ENCODE measurements around the gene GPR78.

The GPR78 gene

DNA sequence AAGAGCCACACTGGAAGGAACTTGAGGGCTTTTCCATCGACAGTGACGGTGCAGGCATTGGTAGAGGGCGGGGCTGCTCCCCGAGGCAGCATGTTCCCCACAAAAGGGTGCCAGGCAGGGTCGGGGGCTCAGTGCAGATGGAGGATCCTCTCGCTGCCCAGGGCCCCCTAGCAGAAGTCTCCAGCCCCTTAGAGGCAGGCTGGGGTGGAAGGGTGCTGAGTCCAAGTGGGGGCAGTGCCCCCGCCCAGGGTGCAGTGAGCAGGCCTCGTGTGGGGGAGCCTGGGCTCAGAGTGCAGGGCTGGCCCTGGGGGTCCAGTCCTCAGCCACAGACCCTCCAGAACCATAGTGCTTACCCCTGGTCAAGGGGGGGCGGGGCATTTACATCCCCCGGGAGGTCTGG is 21.4 kb downstream of the GPR78 start (continued):
- TF ChIP-seq BCL11B (tag by site-specific recombination; IDR thresholded peaks at IDR 0.05; ENCODE audit: low read depth): no peak

DNA sequence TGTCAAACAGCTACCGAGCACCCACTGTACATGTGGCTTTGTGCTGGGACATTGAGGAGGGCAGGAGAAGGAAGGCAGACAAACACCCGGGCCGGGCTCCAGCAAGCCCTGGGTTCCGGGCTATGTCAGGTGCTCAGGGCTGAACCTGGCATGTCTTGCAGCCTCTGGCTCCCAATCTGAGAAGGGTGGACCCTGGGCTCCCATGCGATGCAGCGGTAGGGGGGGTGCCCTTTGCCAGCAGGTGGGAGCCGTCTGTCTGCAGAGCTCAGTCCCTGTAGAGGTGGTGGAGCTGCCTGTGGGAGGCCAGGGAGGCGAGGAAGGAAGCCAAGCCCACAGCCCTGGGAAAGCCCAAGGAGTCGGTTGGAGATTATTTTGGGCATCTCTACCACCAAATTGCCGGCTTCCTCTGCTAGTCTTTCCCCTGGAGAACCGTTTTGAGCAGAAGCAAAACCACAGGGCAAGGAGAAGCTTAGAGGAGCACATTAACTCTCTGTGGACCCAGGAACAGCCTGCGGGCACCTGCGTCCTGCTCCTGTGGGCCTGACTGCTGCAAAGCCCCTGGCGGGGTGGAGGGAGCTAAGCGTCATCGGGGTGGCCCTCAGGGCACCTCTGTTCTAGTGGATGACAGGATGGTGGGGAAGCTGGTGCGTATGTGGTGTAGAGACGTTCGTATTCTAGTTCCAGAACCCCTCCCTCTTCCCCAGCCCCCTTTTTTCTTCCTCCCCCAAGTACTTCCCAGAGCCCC is 22.7 kb downstream of the GPR78 start:
- Histone ChIP-seq H3K9me3 (ENCODE audit: control insufficient read depth, insufficient read depth, low read depth, low read length) (no peaks in the 10 kb centered on the region), H3K36me3 (ENCODE audit: control insufficient read depth in 2 of 2, insufficient read depth in 1 of 2, low read length in 2 of 2) (no peaks in the 10 kb centered on the region), H3K27ac (ENCODE audit: extremely low read depth, low read depth, low read length) (no peak overlapping the region), H3K4me3 (ENCODE audit: low read depth, low read length) (no peak overlapping the region), H3K4me1 (ENCODE audit: control insufficient read depth, insufficient read depth, low read length) (no peaks in the 10 kb centered on the region)
- ChIA-PET CTCF (no interaction called here), POLR2A (no interaction called here)
- no peak for TF ChIP-seq ZNF610 (tag by site-specific recombination; IDR thresholded peaks at IDR 0.05; ENCODE audit: borderline replicate concordance)
- no peak for TF ChIP-seq ZNF19 (tag by site-specific recombination; IDR thresholded peaks at IDR 0.05; ENCODE audit: low read depth)
- TF ChIP-seq ZNF404 (tag by site-specific recombination; IDR thresholded peaks at IDR 0.05): no peak
- no peak for TF ChIP-seq ZNF521 (tag by site-specific recombination; IDR thresholded peaks at IDR 0.05)
- TF ChIP-seq OSR2 (tag by site-specific recombination; IDR thresholded peaks at IDR 0.05): no peak
- no peak for TF ChIP-seq ZNF140 (tag by site-specific recombination; IDR thresholded peaks at IDR 0.05)
- TF ChIP-seq ZNF239 (tag by site-specific recombination; IDR thresholded peaks at IDR 0.05): no peak
- TF ChIP-seq ZNF324 (tag by site-specific recombination; IDR thresholded peaks at IDR 0.05): no peak
- no peak for TF ChIP-seq KLF9 (tag by site-specific recombination; IDR thresholded peaks at IDR 0.05; ENCODE audit: low read depth)
- no peak for TF ChIP-seq ZNF830 (tag by site-specific recombination; IDR thresholded peaks at IDR 0.05; ENCODE audit: low read depth)
- TF ChIP-seq SP3 (tag by site-specific recombination; IDR thresholded peaks at IDR 0.05): no peak
- no peak for TF ChIP-seq KLF10 (tag by site-specific recombination; IDR thresholded peaks at IDR 0.05)
- TF ChIP-seq ZNF629 (tag by site-specific recombination; IDR thresholded peaks at IDR 0.05): no peak
- TF ChIP-seq MYNN (tag by site-specific recombination; IDR thresholded peaks at IDR 0.05; ENCODE audit: borderline replicate concordance): no peak
- TF ChIP-seq ZNF169 (tag by site-specific recombination; IDR thresholded peaks at IDR 0.05): no peak

DNA sequence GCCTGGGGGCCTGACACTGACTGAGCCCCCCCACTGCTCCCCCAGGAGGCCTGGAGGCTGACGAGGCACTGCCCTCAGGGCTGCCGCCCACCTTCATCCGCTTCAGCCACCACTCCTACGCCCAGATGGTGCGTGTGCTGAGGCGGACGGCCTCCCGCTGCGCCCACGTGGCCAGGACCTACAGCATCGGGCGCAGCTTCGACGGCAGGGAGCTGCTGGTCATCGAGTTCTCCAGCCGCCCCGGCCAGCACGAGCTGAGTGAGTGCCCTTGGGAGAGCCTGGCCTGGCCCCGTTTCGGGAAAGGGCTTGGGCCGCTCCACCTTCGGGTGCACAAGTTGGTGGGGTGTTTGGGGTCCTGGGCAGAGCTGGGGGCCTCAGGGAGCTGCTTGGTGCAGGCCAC is 23.7 kb downstream of the GPR78 start:
- Histone ChIP-seq H3K36me3 (ENCODE audit: control insufficient read depth in 2 of 2, insufficient read depth in 1 of 2, low read length in 2 of 2) (no peaks in the 10 kb centered on the region), H3K27ac (ENCODE audit: extremely low read depth, low read depth, low read length) (no peak overlapping the region), H3K4me1 (ENCODE audit: control insufficient read depth, insufficient read depth, low read length) (no peaks in the 10 kb centered on the region), H3K9me3 (ENCODE audit: control insufficient read depth, insufficient read depth, low read depth, low read length) (no peaks in the 10 kb centered on the region), H3K4me3 (ENCODE audit: low read depth, low read length) (no peak overlapping the region)
- ChIA-PET CTCF (no interaction called here), POLR2A (no interaction called here)
- TF ChIP-seq ZFHX2 (tag by site-specific recombination; conservative IDR thresholded peaks at IDR 0.05) (peak; percentile 95), EGR2 (tag by site-specific recombination; IDR thresholded peaks at IDR 0.05; ENCODE audit: low read depth) (peak; percentile 85), GLIS2 (tag by site-specific recombination; IDR thresholded peaks at IDR 0.05) (0 out of 2 replicates have a peak, but pooled peaks have one; percentile 43), GLIS1 (tag by site-specific recombination; IDR thresholded peaks at IDR 0.05) (peak; percentile 48; the same call in 1 of the 2 replicates), BCL11B (tag by site-specific recombination; IDR thresholded peaks at IDR 0.05; ENCODE audit: low read depth) (no peak), ZIC2 (tag by site-specific recombination; IDR thresholded peaks at IDR 0.05) (peak; percentile 71)

DNA sequence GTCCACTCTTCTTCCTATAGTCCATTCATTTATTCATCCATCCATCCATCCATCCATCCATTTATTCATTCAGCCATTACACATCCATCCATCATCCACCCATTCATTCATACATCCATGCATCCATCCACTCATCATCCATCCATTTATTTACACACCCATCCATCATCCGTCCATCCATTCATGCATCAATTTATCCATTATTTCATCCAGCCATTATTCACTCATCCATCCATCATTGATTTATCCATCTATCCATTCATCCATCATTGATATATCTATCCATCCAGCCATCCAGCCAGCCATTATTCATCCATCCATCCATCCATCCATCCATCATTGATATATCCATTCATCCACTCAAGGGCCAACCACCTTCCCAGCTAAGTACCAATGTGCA is 25.1 kb downstream of the GPR78 start:
- Histone ChIP-seq H3K4me3 (ENCODE audit: low read depth, low read length) (no peak overlapping the region), H3K27ac (ENCODE audit: extremely low read depth, low read depth, low read length) (no peak overlapping the region), H3K36me3 (ENCODE audit: control insufficient read depth in 2 of 2, insufficient read depth in 1 of 2, low read length in 2 of 2) (no peaks in the 10 kb centered on the region), H3K9me3 (ENCODE audit: control insufficient read depth, insufficient read depth, low read depth, low read length) (no peaks in the 10 kb centered on the region), H3K4me1 (ENCODE audit: control insufficient read depth, insufficient read depth, low read length) (no peaks in the 10 kb centered on the region)
- ChIA-PET POLR2A (no interaction called here), CTCF (interaction anchor here (0.7 kb wide), 1 partner anchor 554 kb away, joined by 4 read pairs; no protein-coding TSS in a partner anchor)
- TF ChIP-seq ZNF366 (tag by site-specific recombination; conservative IDR thresholded peaks at IDR 0.05) (peak; percentile 98), ZFP37 (tag by site-specific recombination; IDR thresholded peaks at IDR 0.05) (no peak), ZBTB17 (tag by site-specific recombination; IDR thresholded peaks at IDR 0.05) (peak; percentile 97)

Measured in HEK293 (cell line).